OCI-LY1 (cell line): ENCODE results near the gene GLIS1.

ENCODE experiments used
- H2AFZ ChIP-seq: fragments of 200-600 bp; sonication (generic), shearing (Covaris generic); 2 replicates; pipeline ENCODE4 v1.6.0; 2014; ENCODE audit warnings: antibody characterized with exemption, mild to moderate bottlenecking, low read length
- H3F3A ChIP-seq: fragments of 200-600 bp; sonication (generic), shearing (Covaris generic); 2 replicates; pipeline ENCODE4 v1.6.0; 2014; ENCODE audit warnings: mild to moderate bottlenecking, antibody characterized with exemption, low read length, moderate library complexity; ENCODE audit not compliant: insufficient read depth
- H3K27ac ChIP-seq: fragments of 200-600 bp; sonication (generic); 2 replicates; pipeline ENCODE4 v1.5.1; 2014; ENCODE audit warnings: low read length, mixed run types, mild to moderate bottlenecking, low read depth; ENCODE audit not compliant: poor library complexity, severe bottlenecking
- H3K27me3 ChIP-seq: fragments of 200-600 bp; sonication (generic); 2 replicates; pipeline ENCODE4 v1.6.0; 2014; ENCODE audit warnings: antibody characterized with exemption, mild to moderate bottlenecking, low read length, moderate library complexity; ENCODE audit not compliant: insufficient read depth
- H3K36me3 ChIP-seq: fragments of 200-600 bp; sonication (generic); 2 replicates; pipeline ENCODE4 v1.6.1; 2014; ENCODE audit warnings: mild to moderate bottlenecking, antibody characterized with exemption, low read length, moderate library complexity, mixed read lengths; ENCODE audit not compliant: insufficient read depth
- H3K4me1 ChIP-seq: fragments of 200-600 bp; sonication (generic); 2 replicates; pipeline ENCODE4 v1.5.1; 2014; ENCODE audit warnings: mild to moderate bottlenecking, low read length, moderate library complexity; ENCODE audit not compliant: insufficient read depth, severe bottlenecking
- H3K4me2 ChIP-seq: fragments of 200-600 bp; sonication (generic), shearing (Covaris generic); 2 replicates; pipeline ENCODE4 v1.6.1; 2014; ENCODE audit warnings: low read length
- H3K4me3 ChIP-seq: fragments of 200-600 bp; sonication (generic); 2 replicates; pipeline ENCODE4 v1.5.1; 2014; ENCODE audit warnings: low read length, low read depth, mild to moderate bottlenecking, mixed read lengths; ENCODE audit not compliant: poor library complexity, severe bottlenecking
- H3K79me2 ChIP-seq: fragments of 200-600 bp; shearing (Covaris generic); 2 replicates; pipeline ENCODE4 v1.6.1; 2016; ENCODE audit warnings: mixed run types, low read length, mixed read lengths; ENCODE audit not compliant: insufficient read depth
- H3K9ac ChIP-seq: fragments of 200-600 bp; sonication (generic), shearing (Covaris generic); 2 replicates; pipeline ENCODE4 v1.6.1; 2014; ENCODE audit warnings: mild to moderate bottlenecking, low read length, mixed read lengths
- H3K9me2 ChIP-seq: fragments of 200-600 bp; sonication (generic), shearing (Covaris generic); 2 replicates; pipeline ENCODE4 v1.6.1; 2014; ENCODE audit warnings: low read depth, mild to moderate bottlenecking, low read length, mixed read lengths
- H3K9me3 ChIP-seq: fragments of 200-600 bp; shearing (Covaris generic); 2 replicates; pipeline ENCODE4 v1.6.1; 2014; ENCODE audit warnings: low read length, mixed read lengths
- H4K20me1 ChIP-seq: fragments of 200-600 bp; sonication (generic), shearing (Covaris generic); 2 replicates; pipeline ENCODE4 v1.6.0; 2016; ENCODE audit warnings: mild to moderate bottlenecking, low read length; ENCODE audit not compliant: insufficient read depth
- CTCF ChIP-seq: fragments of 200-600 bp; sonication (generic), shearing (Covaris generic); IDR thresholded peaks from 2 replicates; pipeline ENCODE4 v1.5.1; 2017; ENCODE audit warnings: mild to moderate bottlenecking, antibody characterized with exemption, low read length, moderate library complexity, mixed read lengths
- EZH2 ChIP-seq: fragments of 200-600 bp; sonication (generic), shearing (Covaris generic); IDR thresholded peaks from 2 replicates; pipeline ENCODE4 v1.8.0; 2017; ENCODE audit warnings: borderline replicate concordance, mixed run types, mild to moderate bottlenecking, antibody characterized with exemption, low read length, moderate library complexity, mixed read lengths

Gene GLIS1

GRCh38 chr1:53718443-53718842 lies 20.5 kb downstream of the GLIS1 start:
- Histone ChIP-seq H3K4me3 (no peak overlapping the region), H3F3A (no peaks in the 10 kb centered on the region), H3K9me3 (no peaks in the 10 kb centered on the region), H2AFZ (no peak overlapping the region), H3K27ac (no peak overlapping the region), H3K79me2 (no peaks in the 10 kb centered on the region), H3K36me3 (no peaks in the 10 kb centered on the region), H3K27me3 (peaks cover 9% of the 10 kb centered on the region; the same call in 1 of the 2 replicates), H3K9ac (no peak overlapping the region), H4K20me1 (no peaks in the 10 kb centered on the region), H3K4me1 (no peaks in the 10 kb centered on the region), H3K9me2 (no peaks in the 10 kb centered on the region; the same call in 1 of the 2 replicates), H3K4me2 (no peak overlapping the region)
- no peak for TF ChIP-seq EZH2

GRCh38 chr1:53717025-53717804 lies 21.7 kb downstream of the GLIS1 start:
- no peak overlapping the region for H3K27ac ChIP-seq
- H3K27me3 ChIP-seq = peaks cover 14% of the 10 kb centered on the region; the same call in 1 of the 2 replicates
- H3K79me2 ChIP-seq = no peaks in the 10 kb centered on the region
- no peaks in the 10 kb centered on the region; the same call in 1 of the 2 replicates for H3K9me2 ChIP-seq
- H3K4me1 ChIP-seq = no peaks in the 10 kb centered on the region
- TF ChIP-seq CTCF (no peak), EZH2 (no peak)
- H3K36me3 ChIP-seq = no peaks in the 10 kb centered on the region
- no peaks in the 10 kb centered on the region for H4K20me1 ChIP-seq
- no peak overlapping the region for H3K4me3 ChIP-seq
- no peak overlapping the region for H3K4me2 ChIP-seq
- H3K9me3 ChIP-seq = no peaks in the 10 kb centered on the region
- no peaks in the 10 kb centered on the region for H3F3A ChIP-seq
- H2AFZ ChIP-seq = no peak overlapping the region
- H3K9ac ChIP-seq = no peak overlapping the region

- TF ChIP-seq CTCF (no peak), EZH2 (no peak)
- Histone ChIP-seq H3K36me3 (no peaks in the 10 kb centered on the region), H3K4me3 (no peak overlapping the region), H3K4me1 (no peaks in the 10 kb centered on the region), H3K9me2 (no peaks in the 10 kb centered on the region), H3K79me2 (no peaks in the 10 kb centered on the region), H3K27me3 (peaks cover 19% of the 10 kb centered on the region), H4K20me1 (no peaks in the 10 kb centered on the region), H2AFZ (no peak overlapping the region), H3K9ac (no peak overlapping the region), H3K4me2 (no peak overlapping the region), H3K27ac (no peak overlapping the region), H3F3A (no peaks in the 10 kb centered on the region), H3K9me3 (no peaks in the 10 kb centered on the region)
Measured at GRCh38 chr1:53716150-53716549, 22.8 kb downstream of the GLIS1 start.

GRCh38 chr1:53715478-53715877 lies 23.5 kb downstream of the GLIS1 start:
- Histone ChIP-seq H3K9me2 (no peaks in the 10 kb centered on the region), H3K79me2 (no peaks in the 10 kb centered on the region), H3K4me3 (no peak overlapping the region), H3K36me3 (no peaks in the 10 kb centered on the region), H3F3A (no peaks in the 10 kb centered on the region), H3K4me2 (no peak overlapping the region), H3K9ac (no peak overlapping the region), H3K27me3 (peaks cover 19% of the 10 kb centered on the region), H3K9me3 (no peaks in the 10 kb centered on the region), H2AFZ (no peak overlapping the region), H3K4me1 (no peaks in the 10 kb centered on the region), H3K27ac (no peak overlapping the region), H4K20me1 (no peaks in the 10 kb centered on the region)
- TF ChIP-seq CTCF = peak; percentile 82
- TF ChIP-seq EZH2 = no peak
